Measurements from ENCODE around the gene GPANK1. TPM values are rescaled to one million over a fixed set of nuclear protein-coding genes. Genes with fewer than 3 reads are reported as not detected.

The GPANK1 gene
- total and polyA plus RNA-seq, 10 of the 15 experiments (the other 5 are each of a cell fraction or from before 2014, with no cell fraction given), result 11.7 to 36.3 (median 17.5) TPM

- TF ChIP-seq BHLHE40 (IDR thresholded peaks at IDR 0.05; ENCODE audit: borderline replicate concordance in 1 of 2, low read depth in 2 of 2, low read length in 1 of 2), result 0 out of 4 replicates have a peak, but pooled peaks of 1 of the 2 experiments have one; percentile 8
- no peak for TF ChIP-seq ZBED1 (IDR thresholded peaks at IDR 0.05; ENCODE audit: borderline replicate concordance)
- TF ChIP-seq CUX1 (IDR thresholded peaks at IDR 0.05; ENCODE audit: insufficient replicate concordance, low read depth, low read length), result no peak
- no peak for TF ChIP-seq CHD1 (IDR thresholded peaks at IDR 0.05; ENCODE audit: low read depth, low read length)
- no peak for TF ChIP-seq HDAC2 (IDR thresholded peaks at IDR 0.05)
- TF ChIP-seq ZNF384 (IDR thresholded peaks at IDR 0.05; ENCODE audit: borderline replicate concordance, low read depth, low read length), result no peak
- TF ChIP-seq RBBP5 (conservative IDR thresholded peaks at IDR 0.05), result no peak
- no peak for TF ChIP-seq ZBTB40 (IDR thresholded peaks at IDR 0.05; ENCODE audit: borderline replicate concordance)
- no peak for TF ChIP-seq SUPT20H (IDR thresholded peaks at IDR 0.05; ENCODE audit: borderline replicate concordance, control insufficient read depth, low read depth, low read length)
- no peak for TF ChIP-seq RB1 (IDR thresholded peaks at IDR 0.05; ENCODE audit: borderline replicate concordance)
- peak; percentile 88 for TF ChIP-seq YY1 (IDR thresholded peaks at IDR 0.05; ENCODE audit: low read depth, low read length)
- TF ChIP-seq RELB (IDR thresholded peaks at IDR 0.05; ENCODE audit: low read depth), result no peak
- TF ChIP-seq ZZZ3 (IDR thresholded peaks at IDR 0.05; ENCODE audit: control insufficient read depth, insufficient read length, low read depth), result no peak
- TF ChIP-seq RAD21 (IDR thresholded peaks at IDR 0.05; ENCODE audit: insufficient read depth, low read depth, low read length), result peak; percentile 93
- TF ChIP-seq BCL11A (IDR thresholded peaks at IDR 0.05; ENCODE audit: low read depth, low read length), result no peak
These were observed 15.7 kb upstream of the GPANK1 start, which contains the start of gene LY6G5C (continued) for GRCh38 chr6:31680226-31681134.

Measured in GM12878 (cell line).